PC-9 (cell line): ENCODE results near the gene GNE. TPM values are rescaled to one million over a fixed set of nuclear protein-coding genes. Genes with fewer than 3 reads are reported as not detected.

Experiments used
- BruUV-seq: library from RNA; stranded (reverse); fragments of 400-500 nt; replicated peaks from 2 replicates; lab custom pipeline; 2021; lab: Mats Ljungman, UMichigan
- CTCF ChIA-PET: fragments of 300-600 bp; sonication (Branson Sonifier 250); formaldehyde crosslinking; loops from one replicate; lab custom pipeline; 2022; ENCODE audit warnings: antibody characterized with exemption; lab: Charles Lee
- POLR2A ChIA-PET: fragments of 300-600 bp; sonication (Branson Sonifier 250); formaldehyde crosslinking; loops from one replicate; lab custom pipeline; 2022; ENCODE audit warnings: antibody characterized with exemption; ENCODE audit not compliant: unreplicated experiment; lab: Charles Lee
- DNase-seq, 2 experiments: peaks; one replicate each; pipeline versions ENCODE4 v3.0.0 to v3.0.0-alpha.2; 2015 to 2022; ENCODE audit warnings: mixed read lengths in 1 of 2
- H2AFZ ChIP-seq: fragments of 200-600 bp; sonication (generic); 2 replicates; pipeline ENCODE4 v1.8.1; 2017; ENCODE audit warnings: antibody characterized with exemption
- H3F3A ChIP-seq: fragments of 200-600 bp; sonication (generic); 2 replicates; pipeline ENCODE4 v1.8.1; 2017; ENCODE audit warnings: antibody characterized with exemption, mild to moderate bottlenecking, low read depth; ENCODE audit not compliant: insufficient read depth
- H3K27ac ChIP-seq: fragments of 200-600 bp; sonication (generic); 2 replicates; pipeline ENCODE4 v1.6.1; 2016; ENCODE audit warnings: mixed run types
- H3K27me3 ChIP-seq: fragments of 200-600 bp; sonication (generic); 2 replicates; pipeline ENCODE4 v1.6.1; 2016; ENCODE audit warnings: low read depth, mixed run types; ENCODE audit not compliant: insufficient read depth
- H3K36me3 ChIP-seq: fragments of 200-600 bp; sonication (generic); 2 replicates; pipeline ENCODE4 v1.6.1; 2016; ENCODE audit warnings: low read depth, mixed run types
- H3K4me1 ChIP-seq: fragments of 200-600 bp; sonication (generic); replicated peaks from 2 replicates; pipeline ENCODE4 v1.6.1; 2016; ENCODE audit warnings: mixed run types; ENCODE audit not compliant: insufficient read depth
- H3K4me2 ChIP-seq: fragments of 200-600 bp; sonication (generic); 2 replicates; pipeline ENCODE4 v1.6.1; 2017; ENCODE audit warnings: mixed run types
- H3K4me3 ChIP-seq: fragments of 200-600 bp; sonication (generic); 2 replicates; pipeline ENCODE4 v1.6.1; 2016; ENCODE audit warnings: mixed run types
- H3K79me2 ChIP-seq: fragments of 200-600 bp; sonication (generic); 2 replicates; pipeline ENCODE4 v1.6.1; 2017; ENCODE audit warnings: low read depth, mixed run types
- H3K9me2 ChIP-seq: fragments of 200-600 bp; sonication (generic); 2 replicates; pipeline ENCODE4 v1.8.1; 2017; ENCODE audit warnings: mild to moderate bottlenecking; ENCODE audit not compliant: insufficient read depth
- H3K9me3 ChIP-seq: fragments of 200-600 bp; sonication (generic); 2 replicates; pipeline ENCODE4 v1.8.1; 2016; ENCODE audit warnings: low read depth; ENCODE audit not compliant: insufficient read depth
- H4K20me1 ChIP-seq: fragments of 200-600 bp; sonication (generic); 2 replicates; pipeline ENCODE4 v1.8.1; 2017; ENCODE audit not compliant: insufficient read depth
- EZH2 ChIP-seq: fragments of 200-600 bp; sonication (generic); IDR thresholded peaks from 2 replicates; pipeline ENCODE4 v1.8.0; 2017; ENCODE audit warnings: antibody characterized with exemption, low read depth
- intact Hi-C: fragments of 100-400 bp; cut with micrococcal nuclease; formaldehyde crosslinking; loops from one replicate; pipeline ENCODE4 v1.10.0; 2022; ENCODE audit not compliant: unreplicated experiment
- total RNA-seq: library from RNA; stranded (reverse); gene quantifications from 2 replicates; pipeline ENCODE4 v1.2.3, GENCODE V29; 2021
- TF ChIP-seq, protein P1 (sequence below): fragments of 200-600 bp; sonication (generic); conservative IDR thresholded peaks from 2 replicates; pipeline ENCODE4 v1.6.1; 2017; ENCODE audit warnings: mixed run types, antibody characterized with exemption, mild to moderate bottlenecking, moderate library complexity

Gene GNE
- total RNA-seq, 1 experiment from 2014 or later: 23.2 TPM

DNA sequence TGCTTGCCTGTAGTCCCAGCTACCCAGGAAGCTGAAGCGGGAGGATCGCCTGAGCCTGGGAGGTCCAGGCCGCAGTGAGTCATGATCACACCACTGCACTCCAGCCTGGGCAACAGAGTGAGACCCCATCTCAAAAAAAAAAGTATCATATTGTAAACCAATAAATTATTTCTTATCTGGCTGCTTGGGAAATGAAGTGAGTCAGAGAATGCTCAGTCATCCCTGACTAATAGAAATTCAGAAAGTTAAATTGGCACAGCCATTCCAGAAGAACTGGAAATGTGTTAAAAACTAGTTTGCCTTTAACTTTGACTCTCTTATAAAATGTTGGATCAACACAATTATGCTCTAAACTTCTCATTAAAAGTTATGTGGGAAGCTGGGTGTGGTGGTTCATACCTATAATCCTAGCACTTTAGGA is 9.8 kb upstream of the GNE start:
- H3K27me3 ChIP-seq: no peaks in the 10 kb centered on the region
- peaks cover 7% of the 10 kb centered on the region for H3K36me3 ChIP-seq
- peaks cover 41% of the 10 kb centered on the region for H3K4me1 ChIP-seq
- peak overlapping the region; percentile 51 for H3K4me2 ChIP-seq
- H4K20me1 ChIP-seq: no peaks in the 10 kb centered on the region
- peak; percentile 18 to 88 for DNase-seq
- H3K79me2 ChIP-seq: peaks cover 91% of the 10 kb centered on the region
- ChIA-PET CTCF (no interaction called here), POLR2A (interaction anchor here (0.7 kb wide), 2 partner anchors 9 to 63 kb away, joined by 3 to 5 read pairs; no protein-coding TSS in a partner anchor)
- BruUV-seq: no TSS peak
- H3F3A ChIP-seq: peaks cover 27% of the 10 kb centered on the region
- no peaks in the 10 kb centered on the region for H3K9me2 ChIP-seq
- no peaks in the 10 kb centered on the region for H3K9me3 ChIP-seq
- H3K27ac ChIP-seq: peak overlapping the region; percentile 88
- H3K4me3 ChIP-seq: 0 out of 2 replicates have a peak overlapping the region, but pooled peaks have one; percentile 11
- H2AFZ ChIP-seq: no peak overlapping the region
- intact Hi-C loops: no loop called here
- TF ChIP-seq EZH2: no peak
- TF ChIP-seq, protein P1, sequence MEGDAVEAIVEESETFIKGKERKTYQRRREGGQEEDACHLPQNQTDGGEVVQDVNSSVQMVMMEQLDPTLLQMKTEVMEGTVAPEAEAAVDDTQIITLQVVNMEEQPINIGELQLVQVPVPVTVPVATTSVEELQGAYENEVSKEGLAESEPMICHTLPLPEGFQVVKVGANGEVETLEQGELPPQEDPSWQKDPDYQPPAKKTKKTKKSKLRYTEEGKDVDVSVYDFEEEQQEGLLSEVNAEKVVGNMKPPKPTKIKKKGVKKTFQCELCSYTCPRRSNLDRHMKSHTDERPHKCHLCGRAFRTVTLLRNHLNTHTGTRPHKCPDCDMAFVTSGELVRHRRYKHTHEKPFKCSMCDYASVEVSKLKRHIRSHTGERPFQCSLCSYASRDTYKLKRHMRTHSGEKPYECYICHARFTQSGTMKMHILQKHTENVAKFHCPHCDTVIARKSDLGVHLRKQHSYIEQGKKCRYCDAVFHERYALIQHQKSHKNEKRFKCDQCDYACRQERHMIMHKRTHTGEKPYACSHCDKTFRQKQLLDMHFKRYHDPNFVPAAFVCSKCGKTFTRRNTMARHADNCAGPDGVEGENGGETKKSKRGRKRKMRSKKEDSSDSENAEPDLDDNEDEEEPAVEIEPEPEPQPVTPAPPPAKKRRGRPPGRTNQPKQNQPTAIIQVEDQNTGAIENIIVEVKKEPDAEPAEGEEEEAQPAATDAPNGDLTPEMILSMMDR: no peak

DNA sequence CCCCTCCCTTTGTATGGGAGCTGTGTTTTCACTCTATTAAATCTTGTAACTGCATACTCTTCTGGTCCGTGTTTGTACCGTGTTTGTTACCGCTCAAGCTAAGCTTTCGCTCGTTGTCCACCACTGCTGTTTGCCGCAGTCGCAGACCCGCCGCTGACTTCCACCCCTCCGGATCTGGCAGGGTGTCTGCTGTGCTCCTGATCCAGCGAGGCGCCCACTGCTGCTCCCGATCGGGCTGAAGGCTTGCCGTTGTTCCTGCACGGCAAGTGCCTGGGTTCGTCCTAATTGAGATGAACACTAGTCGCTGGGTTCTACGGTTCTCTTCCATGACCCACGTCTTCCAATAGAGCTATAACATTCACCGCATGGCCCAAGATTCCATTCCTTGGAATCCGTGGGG is 6.6 kb upstream of the GNE start:
- no peak for DNase-seq
- no TSS peak for BruUV-seq
- H3K4me3 ChIP-seq: no peak overlapping the region
- no peak overlapping the region for H2AFZ ChIP-seq
- no peaks in the 10 kb centered on the region for H3K27me3 ChIP-seq
- peaks cover 80% of the 10 kb centered on the region for H3K79me2 ChIP-seq
- no peak overlapping the region for H3K4me2 ChIP-seq
- POLR2A ChIA-PET: no interaction called here
- no peaks in the 10 kb centered on the region for H3K9me3 ChIP-seq
- peaks cover 19% of the 10 kb centered on the region for H3F3A ChIP-seq
- H3K9me2 ChIP-seq: no peaks in the 10 kb centered on the region
- CTCF ChIA-PET: no interaction called here
- TF ChIP-seq, protein P1: no peak
- TF ChIP-seq EZH2: no peak
- H3K4me1 ChIP-seq: peaks cover 18% of the 10 kb centered on the region
- no peaks in the 10 kb centered on the region for H3K36me3 ChIP-seq
- intact Hi-C loops: no loop called here
- H3K27ac ChIP-seq: no peak overlapping the region
- no peaks in the 10 kb centered on the region for H4K20me1 ChIP-seq

DNA sequence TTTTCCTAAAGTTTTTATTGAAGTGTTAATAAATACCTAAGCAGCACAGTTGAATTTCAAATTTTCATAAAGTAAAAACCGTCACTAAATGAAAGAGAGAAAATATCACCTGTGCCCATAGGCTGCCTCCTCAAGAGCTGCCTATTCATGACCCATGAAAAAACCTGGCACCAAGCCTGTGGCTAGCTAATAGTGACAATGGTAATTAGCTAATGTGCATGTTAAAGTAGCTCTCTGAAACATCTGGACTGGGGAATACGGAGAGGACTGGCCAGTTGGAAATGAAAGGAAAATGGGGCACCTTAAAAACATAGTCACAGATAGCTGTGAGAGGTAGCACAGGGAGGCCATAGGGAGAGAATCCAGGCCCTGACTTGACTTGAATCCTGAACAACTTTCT is 5.4 kb upstream of the GNE start:
- ChIA-PET POLR2A (no interaction called here), CTCF (no interaction called here)
- H3K9me2 ChIP-seq: no peaks in the 10 kb centered on the region
- no peaks in the 10 kb centered on the region for H4K20me1 ChIP-seq
- no peaks in the 10 kb centered on the region for H3K27me3 ChIP-seq
- H3K9me3 ChIP-seq: no peaks in the 10 kb centered on the region
- peaks cover 80% of the 10 kb centered on the region for H3K79me2 ChIP-seq
- no peak for DNase-seq
- H3K4me2 ChIP-seq: no peak overlapping the region
- H3K36me3 ChIP-seq: no peaks in the 10 kb centered on the region
- no peak overlapping the region for H3K4me3 ChIP-seq
- no TSS peak for BruUV-seq
- H3K4me1 ChIP-seq: peaks cover 6% of the 10 kb centered on the region
- TF ChIP-seq EZH2: no peak
- TF ChIP-seq, protein P1: no peak
- H3K27ac ChIP-seq: no peak overlapping the region
- peaks cover 7% of the 10 kb centered on the region for H3F3A ChIP-seq
- intact Hi-C loops: no loop called here
- no peak overlapping the region for H2AFZ ChIP-seq
